HTR-8/SVneo (cell line): ENCODE results near the gene HDAC1.

ENCODE experiments used
- DNase-seq: peaks from one replicate; pipeline ENCODE4 v3.0.0; 2011; ENCODE audit warnings: low spot score, mixed read lengths; ENCODE audit not compliant: insufficient read length
- FAIRE-seq: peaks from 2 replicates; lab custom pipeline; 2011; peaks lifted over from hg19 to GRCh38; lab: Jason Lieb, UNC

The HDAC1 gene

GRCh38 chr1:32363713-32364112 lies 71.8 kb downstream of the HDAC1 start:
- DNase-seq (no peak), FAIRE-seq (no peak)

- no peak for FAIRE-seq
Observed at GRCh38 chr1:32364836-32365235, 73.0 kb downstream of the HDAC1 start.

GRCh38 chr1:32365445-32365844 lies 73.6 kb downstream of the HDAC1 start:
- DNase-seq (no peak), FAIRE-seq (no peak)

More at GRCh38 chr1:32364836-32365235, 73.0 kb downstream of the HDAC1 start:
- DNase-seq: no peak

- FAIRE-seq (no peak), DNase-seq (no peak)
Observed at GRCh38 chr1:32367912-32368635, 76.2 kb downstream of the HDAC1 start.

- FAIRE-seq: no peak
Observed at GRCh38 chr1:32372149-32372756, 80.4 kb downstream of the HDAC1 start.

GRCh38 chr1:32373996-32374592 lies 82.2 kb downstream of the HDAC1 start:
- no peak for FAIRE-seq

More at GRCh38 chr1:32372149-32372756, 80.4 kb downstream of the HDAC1 start:
- no peak for DNase-seq

GRCh38 chr1:32376199-32376598 lies 84.3 kb downstream of the HDAC1 start:
- DNase-seq: no peak
- no peak for FAIRE-seq

More at GRCh38 chr1:32373996-32374592, 82.2 kb downstream of the HDAC1 start:
- no peak for DNase-seq

GRCh38 chr1:32377541-32378220 lies 85.8 kb downstream of the HDAC1 start:
- DNase-seq (no peak), FAIRE-seq (no peak)

GRCh38 chr1:32380057-32380456 lies 88.2 kb downstream of the HDAC1 start:
- FAIRE-seq (no peak), DNase-seq (no peak)
